Muscle layer of duodenum (tissue), 2 donors: Measurements from ENCODE around the gene SYCE1L.
"Not testable (repeated sequence)": the region's sequence is repeated elsewhere in the genome, so short reads cannot be mapped to it uniquely, and the experiment has no call there.

Experiments used
- H3K27ac ChIP-seq: one replicate; pipeline ENCODE4 v1.7.0; 2013; ENCODE audit warnings: mild to moderate bottlenecking, low read length
- H3K27me3 ChIP-seq: one replicate; pipeline ENCODE4 v1.7.0; 2013; ENCODE audit warnings: low read depth, mild to moderate bottlenecking, control low read depth, low read length
- H3K36me3 ChIP-seq, 2 donors: one replicate each; pipeline ENCODE4 v1.7.0; 2013; ENCODE audit warnings: low read length in 2 of 2, control low read depth in 1 of 2, mild to moderate bottlenecking in 1 of 2; ENCODE audit not compliant: insufficient read depth in 2 of 2, control insufficient read depth in 1 of 2
- H3K4me1 ChIP-seq, 2 donors: one replicate each; pipeline ENCODE4 v1.7.0; 2013; ENCODE audit warnings: low read length in 2 of 2, mild to moderate bottlenecking in 2 of 2, control low read depth in 1 of 2, moderate library complexity in 1 of 2; ENCODE audit not compliant: insufficient read depth in 2 of 2, control insufficient read depth in 1 of 2
- H3K4me3 ChIP-seq, 2 donors: one replicate each; pipeline ENCODE4 v1.7.0; 2013; ENCODE audit warnings: low read length in 2 of 2, low read depth in 1 of 2, mild to moderate bottlenecking in 1 of 2
- H3K9me3 ChIP-seq, 2 donors: one replicate each; pipeline ENCODE4 v1.7.0; 2013; ENCODE audit warnings: low read length in 2 of 2, control low read depth in 1 of 2, mild to moderate bottlenecking in 1 of 2; ENCODE audit not compliant: control insufficient read depth in 1 of 2
- donor health status: healthy.

Gene SYCE1L

DNA sequence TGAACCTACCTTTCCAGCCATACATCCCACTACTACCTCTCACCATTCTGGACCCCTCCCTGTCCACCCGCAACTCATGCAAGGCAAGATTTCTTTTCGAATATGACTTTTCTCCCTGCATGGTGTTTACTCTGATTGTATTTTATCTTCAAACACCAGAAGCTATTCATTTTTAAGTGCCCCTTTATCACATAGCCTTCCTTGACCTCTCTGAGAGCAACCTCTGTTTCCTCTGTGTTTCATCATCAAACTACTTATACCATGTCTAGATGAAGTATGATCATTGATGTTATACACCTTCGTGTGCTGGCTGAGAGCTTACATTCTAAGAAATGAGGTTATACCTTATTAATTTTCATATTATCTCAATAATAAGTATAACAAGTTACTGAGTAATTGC lies 31.8 kb downstream of the SYCE1L start:
- Histone ChIP-seq H3K36me3 (no peaks in the 10 kb centered on the region), H3K4me1 (no peaks in the 10 kb centered on the region), H3K27ac (no peak overlapping the region), H3K27me3 (peaks cover 10% of the 10 kb centered on the region), H3K4me3 (no peak overlapping the region), H3K9me3 (no peaks in the 10 kb centered on the region)

DNA sequence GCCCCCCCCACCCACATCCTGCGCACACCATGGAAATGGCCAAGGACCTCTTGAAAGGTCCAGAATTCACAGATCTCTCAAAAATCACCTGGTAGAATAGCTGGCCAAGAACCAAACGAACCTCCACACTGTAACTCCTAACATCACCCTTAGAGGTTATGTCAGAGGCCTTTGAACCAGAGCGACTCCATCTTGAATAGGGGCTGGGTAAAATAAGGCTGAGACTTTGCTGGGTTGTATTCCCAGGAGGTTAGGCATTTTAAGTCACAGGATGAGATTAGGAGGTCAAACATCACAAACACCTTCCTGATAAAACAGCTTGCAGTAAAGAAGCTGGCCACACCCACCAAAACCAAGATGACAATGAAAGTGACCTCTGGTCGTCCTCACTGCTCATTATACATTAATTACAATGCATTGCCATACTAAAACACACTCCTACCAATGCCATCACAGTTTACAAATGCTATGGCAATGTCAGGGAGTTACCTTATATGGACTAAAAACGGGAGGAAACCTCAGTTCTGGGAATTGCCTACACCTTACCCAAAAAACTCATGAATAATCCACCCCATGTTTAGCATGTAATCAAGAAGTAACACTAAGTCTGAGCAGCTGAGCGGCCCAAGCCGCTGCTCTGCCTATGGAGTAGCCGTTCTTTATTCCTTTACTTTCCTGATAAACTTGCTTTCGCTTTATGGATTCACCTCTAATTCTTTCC lies 34.8 kb downstream of the SYCE1L start:
- peaks cover 6% of the 10 kb centered on the region for H3K27me3 ChIP-seq
- no peak overlapping the region for H3K4me3 ChIP-seq
- H3K36me3 ChIP-seq, result no peaks in the 10 kb centered on the region
- no peaks in the 10 kb centered on the region for H3K9me3 ChIP-seq
- no peak overlapping the region for H3K27ac ChIP-seq
- no peaks in the 10 kb centered on the region for H3K4me1 ChIP-seq

DNA sequence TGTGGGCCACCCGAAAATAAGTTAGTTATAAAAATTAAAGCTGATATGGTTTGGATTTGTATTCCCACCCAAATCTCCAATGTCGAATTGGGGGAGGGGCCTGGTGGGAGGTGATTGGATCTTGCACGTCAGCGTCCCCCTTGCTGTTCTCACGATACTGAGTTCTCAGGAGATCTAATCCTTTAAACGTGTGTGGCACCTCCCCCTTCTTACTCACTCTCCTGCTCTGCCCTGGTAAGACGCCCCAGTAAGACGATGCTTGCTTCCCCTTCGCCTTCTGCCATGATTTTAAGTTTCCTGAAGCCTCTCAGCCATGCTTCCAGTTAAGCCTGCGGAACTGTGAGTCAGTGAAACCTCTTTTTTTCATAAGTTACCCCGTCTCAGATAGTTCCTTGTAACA lies 35.4 kb downstream of the SYCE1L start:
- Histone ChIP-seq H3K27ac (no peak overlapping the region), H3K4me1 (no peaks in the 10 kb centered on the region), H3K36me3 (no peaks in the 10 kb centered on the region), H3K4me3 (no peak overlapping the region), H3K9me3 (no peaks in the 10 kb centered on the region), H3K27me3 (peaks cover 6% of the 10 kb centered on the region)

DNA sequence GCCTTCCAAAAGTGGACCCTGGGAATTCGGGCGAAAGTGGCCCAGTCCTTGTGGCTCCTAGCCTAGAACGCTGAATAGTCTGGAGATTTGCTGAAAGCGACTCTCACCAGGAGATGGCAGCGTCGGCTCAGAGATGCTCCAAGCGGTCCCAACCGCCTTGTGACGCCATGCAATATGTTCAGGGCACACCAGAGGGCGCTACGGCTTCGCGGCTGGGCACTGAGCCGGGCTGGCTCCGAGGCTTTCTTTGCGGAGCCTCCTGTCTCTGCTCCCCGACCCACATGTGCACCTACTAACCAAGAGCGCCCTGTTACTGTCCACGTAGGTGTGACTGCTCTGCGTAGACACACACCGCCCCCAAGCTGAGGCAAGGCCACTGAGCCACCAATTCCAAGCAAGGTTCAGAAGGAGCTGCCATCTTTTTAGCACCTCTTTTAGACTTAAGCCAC lies 36.9 kb downstream of the SYCE1L start:
- no peaks in the 10 kb centered on the region for H3K36me3 ChIP-seq
- no peaks in the 10 kb centered on the region for H3K9me3 ChIP-seq
- no peak overlapping the region for H3K27ac ChIP-seq
- H3K27me3 ChIP-seq, result peaks cover 6% of the 10 kb centered on the region
- H3K4me3 ChIP-seq, result no peak overlapping the region
- no peaks in the 10 kb centered on the region for H3K4me1 ChIP-seq

DNA sequence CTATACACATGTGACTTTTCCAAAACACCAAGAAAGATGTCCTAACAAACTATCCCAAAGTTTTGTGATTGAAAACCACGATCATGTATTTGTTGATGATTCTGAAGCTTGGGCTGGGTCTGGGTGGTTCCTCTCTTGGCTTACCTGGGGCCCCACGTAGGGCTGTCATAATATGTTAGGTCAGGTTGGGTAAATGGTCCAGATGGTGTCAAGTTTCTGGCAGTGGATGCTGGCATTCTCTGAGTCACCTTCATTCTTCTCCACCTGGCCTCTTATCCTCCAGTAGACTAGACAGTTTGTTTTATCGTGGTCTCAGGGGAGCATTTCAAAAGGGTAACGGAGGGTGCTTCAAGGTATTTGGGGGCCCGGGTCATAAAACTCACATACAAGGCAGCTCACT lies 39.4 kb downstream of the SYCE1L start:
- no peak overlapping the region for H3K4me3 ChIP-seq
- H3K27ac ChIP-seq, result no peak overlapping the region
- H3K36me3 ChIP-seq, result no peaks in the 10 kb centered on the region
- no peaks in the 10 kb centered on the region for H3K4me1 ChIP-seq
- no peaks in the 10 kb centered on the region for H3K9me3 ChIP-seq
- H3K27me3 ChIP-seq, result peaks cover 6% of the 10 kb centered on the region

DNA sequence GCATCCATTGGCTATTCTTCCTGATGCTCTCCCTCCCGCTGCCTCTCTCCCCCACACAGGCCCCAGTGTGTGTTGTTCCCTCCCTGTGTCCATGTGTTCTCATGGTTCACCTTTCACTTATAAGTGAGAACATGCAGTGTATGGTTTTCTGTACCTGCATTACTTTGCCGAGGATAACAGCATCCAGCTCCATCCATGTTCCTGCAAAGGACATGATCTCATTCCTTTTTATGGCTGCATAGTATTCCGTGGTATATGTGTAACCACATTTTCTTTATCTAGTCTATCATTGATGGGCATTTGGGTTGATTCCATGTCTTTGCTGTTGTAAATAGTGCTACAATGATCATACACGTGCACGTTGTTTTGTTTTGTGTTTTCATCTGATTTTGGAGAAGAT lies 43.3 kb downstream of the SYCE1L start:
- not testable (repeated sequence) for H3K4me3 ChIP-seq, H3K9me3 ChIP-seq, H3K4me1 ChIP-seq, H3K36me3 ChIP-seq, H3K27ac ChIP-seq, H3K27me3 ChIP-seq

DNA sequence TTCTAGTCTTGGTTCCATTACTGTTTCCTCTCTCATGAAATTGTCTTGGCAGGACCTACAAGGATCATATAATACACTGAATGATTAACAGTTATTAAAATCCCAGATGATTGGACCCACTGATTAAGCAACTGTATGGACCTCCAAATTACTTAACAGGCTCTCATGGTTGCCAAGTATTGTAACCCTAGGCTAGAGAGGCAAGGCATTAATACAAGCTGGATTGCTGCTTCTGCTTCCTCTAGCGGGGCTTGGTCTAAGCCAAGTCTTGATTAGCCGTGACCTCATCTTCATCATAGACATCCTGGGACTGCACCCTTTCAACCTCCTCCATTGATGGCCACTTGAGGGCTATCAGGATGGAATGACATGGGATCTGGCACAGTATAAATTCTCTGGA lies 46.9 kb downstream of the SYCE1L start:
- no peaks in the 10 kb centered on the region for H3K36me3 ChIP-seq
- no peaks in the 10 kb centered on the region for H3K27me3 ChIP-seq
- H3K4me1 ChIP-seq, result no peaks in the 10 kb centered on the region
- H3K4me3 ChIP-seq, result no peak overlapping the region
- no peaks in the 10 kb centered on the region for H3K9me3 ChIP-seq
- no peak overlapping the region for H3K27ac ChIP-seq

DNA sequence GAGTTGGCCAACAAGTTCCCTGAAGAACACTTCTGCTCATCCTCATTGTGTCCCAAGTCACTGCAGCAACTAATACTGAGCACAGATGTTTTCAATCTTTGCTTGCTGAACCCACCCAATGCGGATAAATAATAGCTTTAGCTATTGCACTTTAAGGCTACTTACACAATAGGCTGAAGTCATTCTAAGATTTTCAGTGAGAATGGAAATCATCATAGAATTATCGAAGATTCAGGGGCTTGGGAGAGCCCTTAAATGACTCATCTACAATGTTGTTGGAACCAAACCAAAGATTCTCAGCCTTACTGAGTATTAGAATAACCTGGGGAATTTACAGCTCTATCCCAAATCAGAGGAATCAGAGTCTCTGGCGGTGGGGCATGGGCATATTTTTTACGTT lies 51.2 kb downstream of the SYCE1L start:
- Histone ChIP-seq H3K27ac (no peak overlapping the region), H3K9me3 (no peaks in the 10 kb centered on the region), H3K36me3 (no peaks in the 10 kb centered on the region), H3K4me3 (no peak overlapping the region), H3K4me1 (no peaks in the 10 kb centered on the region), H3K27me3 (no peaks in the 10 kb centered on the region)
